GM19240 (cell line): ENCODE results near the gene DLD.
"Not testable (repeated sequence)": the region's sequence is repeated elsewhere in the genome, so short reads cannot be mapped to it uniquely, and the experiment has no call there.

Source experiments
- DNase-seq: peaks from one replicate; pipeline ENCODE4 v3.0.0; 2011; ENCODE audit warnings: low spot score; ENCODE audit not compliant: insufficient read length

Gene DLD

DNA sequence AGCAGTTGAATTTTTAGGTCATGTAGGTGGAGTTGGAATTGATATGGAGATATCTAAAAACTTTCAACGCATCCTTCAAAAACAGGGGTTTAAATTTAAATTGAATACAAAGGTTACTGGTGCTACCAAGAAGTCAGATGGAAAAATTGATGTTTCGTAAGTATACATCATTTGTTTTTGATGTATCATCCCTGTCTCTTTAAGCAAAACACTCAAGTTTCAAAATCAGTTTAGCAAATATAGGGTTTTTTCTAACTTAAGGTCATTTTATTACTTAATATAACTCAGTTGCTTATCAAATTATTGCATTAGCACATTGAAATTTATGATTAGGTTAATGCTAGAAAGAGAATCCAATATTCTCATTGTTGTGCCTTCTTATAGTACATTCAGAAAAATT lies 24.6 kb downstream of the DLD start:
- DNase-seq: no peak

DNA sequence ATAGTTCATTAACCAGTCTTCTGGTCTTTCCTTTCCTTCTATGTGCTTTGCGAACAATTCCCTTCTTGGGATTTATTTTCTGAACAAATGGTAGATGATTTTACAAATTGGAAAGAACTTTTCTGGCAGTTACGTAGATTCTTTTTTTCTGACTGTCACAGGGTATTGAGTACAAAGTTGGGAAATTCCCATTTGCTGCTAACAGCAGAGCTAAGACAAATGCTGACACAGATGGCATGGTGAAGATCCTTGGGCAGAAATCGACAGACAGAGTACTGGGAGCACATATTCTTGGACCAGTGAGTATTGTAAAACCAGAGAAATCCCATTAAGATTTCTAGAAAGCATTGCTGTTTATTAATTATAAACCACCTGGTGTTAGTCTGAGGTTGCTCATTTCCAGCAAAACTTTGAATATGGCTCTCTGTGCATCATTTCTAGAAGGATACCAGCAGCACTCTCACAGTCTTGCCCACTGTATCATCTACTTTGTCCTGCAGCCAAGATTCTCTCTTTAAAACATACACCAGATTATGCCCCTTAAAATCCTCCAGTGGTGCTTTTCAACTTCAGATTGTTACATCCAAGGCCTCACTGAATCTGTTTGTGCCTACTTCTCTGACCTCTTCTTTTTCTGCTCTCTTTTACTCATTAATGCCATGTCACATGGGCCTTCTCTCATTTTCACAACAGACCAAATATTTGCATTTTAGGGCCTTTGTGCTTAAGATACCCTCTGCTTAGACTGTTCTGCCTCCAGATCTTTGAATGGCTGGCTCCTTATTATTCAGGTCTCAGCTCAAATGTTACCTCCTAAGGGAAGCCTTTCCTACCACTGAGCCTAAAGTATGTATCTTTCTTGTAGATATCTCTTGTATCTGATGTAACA lies 27.0 kb downstream of the DLD start:
- DNase-seq: no peak

DNA sequence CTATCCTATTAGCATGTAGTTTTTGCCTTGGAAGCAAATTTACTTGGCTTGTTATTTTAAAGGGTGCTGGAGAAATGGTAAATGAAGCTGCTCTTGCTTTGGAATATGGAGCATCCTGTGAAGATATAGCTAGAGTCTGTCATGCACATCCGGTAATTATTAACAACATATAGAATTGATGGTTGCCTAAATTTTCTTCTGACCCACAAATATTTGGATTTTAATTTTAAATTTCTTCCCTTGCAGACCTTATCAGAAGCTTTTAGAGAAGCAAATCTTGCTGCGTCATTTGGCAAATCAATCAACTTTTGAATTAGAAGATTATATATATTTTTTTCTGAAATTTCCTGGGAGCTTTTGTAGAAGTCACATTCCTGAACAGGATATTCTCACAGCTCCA lies 28.0 kb downstream of the DLD start:
- DNase-seq: no peak

DNA sequence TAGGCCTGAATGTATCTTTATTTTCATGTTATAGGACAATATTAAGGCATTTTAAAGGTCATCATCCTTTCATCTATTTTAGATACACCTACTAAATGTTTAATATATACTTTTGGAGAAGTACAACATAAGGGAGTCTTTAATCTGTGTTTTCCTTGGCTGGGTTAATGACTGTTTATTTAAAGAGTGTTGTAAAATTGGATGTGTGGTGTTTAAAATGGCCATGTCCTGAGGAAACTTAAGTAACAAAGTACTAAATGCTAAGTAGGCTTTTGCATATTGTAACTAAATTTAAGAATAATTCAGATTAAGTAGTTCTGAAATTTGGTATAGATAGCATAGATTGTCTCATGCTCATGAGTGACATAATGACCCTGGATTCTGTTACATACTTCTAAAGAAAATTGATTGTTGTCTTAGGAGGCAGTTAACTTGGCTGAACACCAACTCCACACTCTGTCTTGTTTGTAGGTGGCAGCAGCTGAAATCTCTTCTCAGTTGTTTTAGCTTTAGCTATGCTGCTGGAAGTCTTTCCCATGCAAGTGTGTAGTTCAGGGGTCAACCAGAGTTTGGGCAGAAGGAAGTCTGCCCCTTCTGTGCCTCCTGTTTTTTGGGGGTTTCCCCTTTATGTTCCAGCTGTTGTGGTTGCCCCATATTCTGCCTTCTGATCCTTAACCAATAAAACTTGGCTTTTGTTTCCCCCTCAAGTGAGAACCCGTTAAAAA lies 29.2 kb downstream of the DLD start:
- DNase-seq: no peak

DNA sequence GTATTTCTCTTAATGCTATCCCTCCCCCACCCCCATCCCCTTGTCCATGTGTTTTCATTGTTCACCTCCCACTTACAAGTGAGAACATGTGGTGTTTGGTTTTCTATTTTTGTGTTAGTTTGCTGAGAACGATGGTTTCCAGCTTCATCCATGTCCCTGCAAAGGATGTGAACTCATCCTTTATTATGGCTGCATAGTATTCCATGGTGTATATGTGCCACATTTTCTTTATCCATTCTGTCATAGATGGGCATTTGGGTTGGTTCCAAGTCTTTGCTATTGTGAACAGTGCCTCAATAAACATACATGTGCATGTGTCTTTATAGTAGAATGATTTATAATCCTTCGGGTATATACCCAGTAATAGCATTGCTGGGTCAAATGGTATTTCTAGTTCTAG lies 30.8 kb downstream of the DLD start:
- not testable (repeated sequence) for DNase-seq

DNA sequence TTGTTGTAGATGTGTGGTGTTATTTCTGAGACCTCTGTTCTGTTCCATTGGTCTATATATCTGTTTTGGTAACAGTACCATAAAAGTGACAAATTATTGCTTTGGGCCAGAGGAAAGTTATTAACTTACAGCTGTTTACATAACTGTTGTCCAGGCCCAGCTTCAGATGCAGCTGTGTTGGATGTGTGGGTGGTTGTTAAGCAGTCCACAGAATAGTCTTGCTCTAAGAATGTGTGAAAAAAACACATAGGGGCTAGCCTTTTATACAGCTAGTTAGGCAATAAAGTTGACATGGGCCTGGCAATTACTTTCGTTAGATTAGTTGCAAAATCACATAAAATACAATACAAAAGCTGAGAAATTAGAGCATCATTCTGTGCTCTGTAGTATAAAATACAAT lies 31.9 kb downstream of the DLD start:
- no peak for DNase-seq

DNA sequence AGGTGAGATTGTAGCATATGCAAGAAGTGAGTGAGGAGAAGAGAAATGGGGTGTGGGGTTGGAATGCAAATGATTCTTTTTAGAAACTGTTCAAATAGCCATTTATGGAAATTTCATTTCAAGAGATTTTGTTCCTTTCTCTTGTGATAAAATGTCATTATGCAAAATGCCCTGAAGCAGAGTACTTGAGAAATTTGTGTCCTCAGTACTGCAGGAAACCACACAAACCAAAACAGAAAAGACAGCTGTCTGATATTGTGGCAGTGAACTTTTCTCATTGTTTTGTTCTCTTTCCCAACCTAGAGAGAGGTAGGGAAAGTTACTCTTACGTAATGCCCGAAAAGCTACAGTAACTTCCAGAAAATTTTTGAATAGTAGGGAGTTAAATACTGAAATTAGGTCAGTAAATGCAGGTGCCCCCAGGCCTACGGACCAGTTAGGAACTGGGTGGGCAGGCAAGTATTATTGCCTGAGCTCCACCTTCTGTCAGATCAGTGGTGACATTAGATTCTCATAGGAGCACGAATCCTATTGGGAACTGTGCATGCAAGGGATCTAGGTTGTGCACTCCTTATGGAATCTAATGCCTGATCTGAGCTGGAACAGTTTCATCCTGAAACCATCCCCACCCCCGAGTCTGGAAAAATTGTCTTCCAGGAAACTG lies 34.0 kb downstream of the DLD start:
- no peak for DNase-seq

DNA sequence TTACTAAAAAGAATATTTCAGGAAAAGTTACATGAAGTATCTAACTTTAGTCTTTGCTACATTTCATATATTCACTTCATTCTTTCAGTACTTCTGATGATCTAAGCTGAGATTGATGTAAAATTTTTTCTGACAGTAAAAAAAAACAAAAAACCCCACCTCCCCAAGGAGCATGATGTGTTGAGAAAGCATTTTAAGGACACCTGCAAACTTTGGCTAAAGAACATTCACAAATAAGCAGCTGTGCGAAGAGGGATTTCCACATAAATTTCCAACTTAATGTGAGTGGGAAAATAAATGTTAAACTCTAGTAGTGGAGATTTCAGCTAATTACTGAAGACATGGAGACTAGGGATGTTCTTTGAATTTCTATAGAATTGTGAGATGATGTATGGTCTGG lies 35.5 kb downstream of the DLD start:
- no peak for DNase-seq

DNA sequence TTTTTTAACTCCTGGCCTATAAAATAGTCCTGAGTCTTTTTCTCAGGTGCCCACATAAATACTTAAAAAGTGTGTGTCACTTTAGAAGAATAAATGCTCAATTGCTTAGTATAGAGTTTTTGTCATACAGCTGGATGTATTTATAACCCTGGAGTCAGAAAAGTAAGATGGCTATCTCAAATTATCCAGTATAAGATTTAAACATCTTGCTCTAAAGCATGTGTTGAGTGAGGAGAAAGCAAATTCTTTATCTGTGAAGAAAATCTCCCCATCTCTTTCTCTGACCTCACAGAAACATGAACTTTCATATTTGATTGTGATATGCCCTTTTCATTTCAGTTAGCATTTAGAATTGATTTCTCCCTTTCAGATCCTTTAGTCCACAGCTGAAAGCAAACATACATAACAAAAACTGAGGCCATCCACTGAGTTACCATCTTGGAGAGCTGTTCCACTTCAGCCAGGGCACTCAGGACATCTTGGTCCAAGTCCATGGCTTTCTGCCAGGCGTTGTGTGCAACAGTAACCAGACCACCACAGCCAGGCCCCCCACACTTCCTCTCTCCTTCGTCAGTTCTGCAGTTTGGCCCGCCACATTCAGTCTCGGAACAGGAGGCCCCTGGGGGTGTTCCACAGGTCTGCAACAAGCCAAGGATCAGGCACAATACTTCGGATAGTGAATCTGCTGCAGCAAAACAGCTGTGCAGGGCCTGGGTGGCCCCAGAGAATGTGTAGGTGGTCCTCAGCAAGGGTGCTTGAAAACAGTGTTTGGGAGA lies 40.9 kb downstream of the DLD start:
- no peak for DNase-seq

DNA sequence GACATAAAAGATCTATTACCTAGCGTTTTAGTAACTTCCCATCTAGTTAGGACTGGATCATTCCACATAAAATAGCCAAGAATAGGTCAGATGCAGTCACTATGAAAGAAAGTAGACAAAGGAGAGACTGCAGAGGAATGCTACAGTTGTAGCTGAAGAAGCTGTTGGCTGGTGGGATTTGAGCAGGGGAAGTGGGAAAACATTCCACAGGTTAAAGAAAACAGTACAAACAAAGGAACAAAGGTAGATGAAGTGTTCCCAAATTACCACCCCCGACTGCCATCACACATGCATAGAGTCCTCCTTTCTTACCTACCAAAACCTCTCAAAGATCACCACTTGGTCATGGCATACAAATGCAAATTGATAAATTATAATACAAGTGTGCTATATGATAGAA lies 41.8 kb downstream of the DLD start:
- no peak for DNase-seq

DNA sequence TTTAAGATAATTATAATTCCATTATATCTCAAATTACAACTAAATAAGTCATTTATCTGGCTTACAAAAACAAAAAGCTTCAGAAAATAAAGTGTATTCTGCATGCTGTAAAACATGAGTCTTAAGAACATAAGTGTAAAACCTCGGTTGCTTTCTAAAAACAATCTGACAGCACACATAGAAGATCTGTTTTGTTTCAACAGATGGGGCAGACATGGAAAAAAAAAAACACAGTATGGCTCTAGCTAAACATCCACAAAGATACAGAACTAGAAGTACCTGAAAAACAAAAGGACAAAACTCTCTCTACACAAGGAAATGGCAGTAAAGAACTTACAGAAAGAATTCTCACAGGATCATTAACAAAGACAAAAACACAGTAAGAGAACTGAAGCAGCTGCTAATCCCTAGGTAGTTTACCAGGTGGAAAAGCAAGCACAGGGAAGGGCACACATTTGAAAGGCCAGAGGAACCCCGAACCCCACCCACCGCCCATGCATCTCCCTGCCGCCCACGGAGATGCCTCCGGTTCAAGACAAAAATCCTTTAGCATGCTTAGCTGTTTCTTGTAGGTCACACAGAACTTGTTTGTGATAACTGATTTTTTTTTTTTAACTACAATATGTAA lies 42.5 kb downstream of the DLD start:
- no peak for DNase-seq

DNA sequence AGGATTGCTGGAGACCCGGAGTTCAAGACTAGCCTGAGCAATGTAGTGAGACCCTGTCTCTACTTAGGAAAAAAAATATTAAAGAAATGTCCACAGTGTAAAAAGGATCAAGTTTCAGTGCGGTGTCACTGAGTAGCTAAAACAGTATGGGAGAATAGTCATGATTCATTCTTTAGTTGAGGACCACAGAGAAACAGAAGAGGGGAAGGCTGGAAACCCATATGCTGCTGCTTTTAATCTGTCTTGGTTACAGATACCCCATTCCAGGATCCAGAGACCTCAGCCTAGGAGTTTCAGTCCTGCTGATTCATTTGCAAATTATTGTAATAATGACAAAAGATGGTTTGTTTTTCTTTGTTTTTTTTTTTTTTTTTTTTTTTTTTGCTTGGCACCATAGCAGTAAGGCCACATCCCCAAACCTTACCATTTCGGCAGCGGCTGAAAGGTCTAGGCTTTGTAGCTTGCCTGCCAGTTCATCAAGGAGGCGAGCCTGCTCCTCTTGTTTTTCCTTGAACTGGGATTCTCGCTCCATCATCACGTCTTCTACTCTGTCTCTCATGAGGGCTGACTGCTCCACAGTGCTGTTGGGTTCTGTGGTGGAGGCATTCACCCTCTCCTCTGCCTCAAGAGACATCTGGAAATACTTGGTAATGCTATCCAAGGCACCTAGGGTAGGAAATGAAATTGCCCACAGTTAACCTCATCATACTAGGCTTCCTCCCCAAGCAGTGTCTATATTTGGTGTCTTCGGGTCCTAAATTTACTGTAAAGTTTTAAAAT lies 44.2 kb downstream of the DLD start:
- DNase-seq: no peak

DNA sequence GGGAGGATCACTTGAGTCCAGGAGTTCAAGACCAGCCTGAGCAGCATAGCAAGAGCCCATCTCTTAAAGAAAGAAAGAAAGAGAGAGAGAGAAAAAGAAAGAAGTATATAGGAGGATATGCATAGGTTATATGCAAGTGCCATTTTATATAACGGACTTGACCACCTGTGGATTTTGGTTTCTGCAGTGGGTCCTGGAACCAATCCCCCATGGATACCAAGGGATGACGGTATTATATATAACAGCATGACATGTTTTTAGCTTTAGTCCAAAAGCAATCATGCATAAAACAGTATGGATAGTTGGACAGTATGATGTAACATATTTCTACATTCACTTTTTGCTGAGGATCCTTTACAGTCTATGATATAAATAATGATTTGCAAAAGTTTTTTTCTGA lies 45.3 kb downstream of the DLD start:
- DNase-seq: no peak

DNA sequence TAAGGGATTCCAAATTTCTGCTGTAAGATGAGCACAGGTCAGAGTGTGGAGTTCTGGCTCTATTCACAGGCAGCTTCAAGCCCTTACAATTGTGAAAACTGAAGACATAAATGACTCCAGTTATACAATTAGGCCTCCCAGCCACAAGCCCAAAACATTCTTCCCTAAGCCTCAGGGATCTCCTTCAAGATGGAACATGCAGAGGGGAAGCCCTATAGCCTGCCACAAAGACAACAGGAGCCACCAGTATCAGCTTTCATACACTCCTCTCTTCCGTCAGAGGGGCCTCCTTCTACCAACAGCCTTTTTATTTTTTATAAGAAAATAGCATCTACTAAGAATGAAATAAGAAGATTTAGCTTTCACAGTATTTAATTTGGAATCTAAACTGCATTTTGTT lies 46.5 kb downstream of the DLD start:
- DNase-seq: no peak

DNA sequence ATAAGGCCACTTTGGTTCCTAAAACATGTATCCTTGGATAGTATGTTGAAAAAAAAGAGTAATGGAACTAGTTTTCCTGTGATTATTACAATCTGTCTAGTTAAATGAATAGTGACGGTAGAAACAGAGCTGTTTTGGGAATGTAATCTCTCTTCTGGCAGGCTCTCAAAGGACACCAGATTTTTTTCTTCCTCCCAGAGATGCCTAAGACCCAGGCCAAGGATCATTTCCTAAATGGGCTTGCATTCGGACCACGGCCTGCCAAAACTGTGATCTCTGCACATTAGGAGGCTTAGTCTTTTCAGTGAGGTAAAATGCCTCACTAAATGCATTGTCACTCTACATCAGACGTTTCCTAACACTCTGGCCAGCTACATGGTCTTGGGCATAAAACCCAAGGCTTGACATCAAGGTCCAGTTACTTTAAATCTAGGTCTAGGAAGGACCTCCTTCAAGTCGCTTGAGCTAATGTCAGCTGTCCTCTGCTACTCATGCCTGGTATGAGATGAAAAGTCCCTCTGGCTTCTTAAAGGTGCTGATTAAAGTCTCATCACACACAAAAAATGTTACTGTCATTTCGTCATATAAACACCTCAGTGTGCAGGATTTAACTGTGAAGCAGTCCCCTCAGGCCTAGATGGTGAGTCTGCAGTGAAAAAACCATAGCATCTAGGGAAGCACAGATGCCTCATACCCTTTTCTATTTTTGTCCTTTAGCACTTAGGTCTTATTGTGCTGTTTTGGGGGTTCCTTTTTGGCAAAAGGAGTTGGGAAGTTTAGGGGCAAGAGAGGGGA lies 47.7 kb downstream of the DLD start:
- no peak for DNase-seq

DNA sequence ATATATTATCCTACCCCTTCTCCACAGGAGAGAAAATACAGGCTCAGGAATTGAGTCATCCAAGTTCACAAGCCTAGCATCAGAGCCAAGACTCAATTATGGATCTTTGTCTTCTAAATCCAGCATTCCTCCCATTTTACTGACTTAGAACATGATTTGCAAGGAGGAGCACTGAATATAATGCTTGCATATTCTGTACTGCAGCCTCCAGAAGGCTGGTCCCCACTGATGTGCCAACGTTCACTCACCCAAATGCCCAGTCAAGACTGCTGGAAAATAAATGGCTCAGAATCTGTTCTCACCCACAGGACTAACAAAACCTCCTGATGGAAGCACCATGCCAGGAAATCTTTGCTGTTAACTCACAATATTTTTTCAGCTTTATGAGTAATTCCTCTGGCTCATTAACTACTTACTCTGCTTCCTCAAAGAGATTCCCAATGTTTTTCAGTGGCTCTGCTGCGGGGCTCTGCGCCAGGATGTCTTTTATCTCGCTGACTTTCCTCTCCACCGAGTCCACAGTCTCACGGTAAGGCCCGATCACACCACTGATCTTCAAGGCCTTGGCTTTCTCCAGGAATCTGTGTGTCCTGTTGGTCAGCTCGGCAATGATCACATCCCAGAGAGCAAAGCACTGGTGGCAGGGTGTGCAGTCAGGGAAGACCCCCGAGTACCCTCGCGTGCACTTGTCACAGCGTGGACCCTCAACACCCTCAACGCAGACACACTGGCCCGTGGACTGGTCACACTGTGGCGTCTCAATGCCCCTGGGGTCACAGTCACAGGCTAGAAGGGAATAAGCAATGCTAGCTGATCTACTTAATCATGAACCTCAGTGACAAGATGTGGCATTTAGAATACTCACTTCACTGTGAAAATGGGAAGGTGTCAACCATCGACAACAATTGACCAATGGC lies 48.8 kb downstream of the DLD start:
- DNase-seq: no peak

DNA sequence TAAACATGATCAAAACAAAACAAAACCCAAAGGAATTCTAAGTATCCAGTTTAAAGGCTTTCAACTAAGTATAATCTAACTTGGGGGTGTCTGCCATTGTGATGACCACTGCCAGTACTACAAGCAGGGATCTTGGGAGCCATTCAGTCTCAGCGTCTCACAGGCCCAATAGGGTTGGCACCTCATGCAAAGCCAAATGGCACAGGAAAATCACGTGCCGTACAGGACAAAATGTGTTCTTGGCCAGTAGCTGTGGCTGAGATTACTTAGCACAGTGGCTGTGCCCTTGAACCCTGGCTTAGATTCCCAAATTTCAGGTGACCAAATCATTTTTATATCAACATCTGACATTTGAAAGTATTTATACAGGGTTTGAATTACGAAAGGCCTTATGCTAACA lies 50.0 kb downstream of the DLD start:
- DNase-seq: no peak

DNA sequence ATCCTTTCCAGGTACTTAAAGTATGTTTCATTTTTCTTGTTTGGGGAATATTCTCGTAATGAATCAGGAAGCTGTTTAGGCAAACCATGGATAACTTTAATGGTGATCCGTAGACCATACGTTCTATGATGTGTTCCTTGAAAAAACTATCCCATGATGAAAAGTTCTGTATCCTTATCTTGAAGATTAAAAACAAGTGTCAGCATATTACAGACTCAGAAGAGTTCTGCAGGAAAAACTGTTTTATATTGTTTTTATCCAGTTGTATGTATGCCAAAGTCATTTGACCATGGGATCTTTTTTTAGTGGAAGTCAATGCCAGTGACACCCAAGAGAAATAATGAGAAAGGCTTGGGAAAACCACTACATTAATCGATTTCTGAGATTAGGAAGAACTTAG lies 52.0 kb downstream of the DLD start:
- DNase-seq: no peak
